OCI-LY1 (cell line): ENCODE measurements around the gene ELMO1.

ENCODE experiments used
- CTCF ChIP-seq: fragments of 200-600 bp; sonication (generic), shearing (Covaris generic); IDR thresholded peaks from 2 replicates; pipeline ENCODE4 v1.5.1; 2017; ENCODE audit warnings: mild to moderate bottlenecking, antibody characterized with exemption, low read length, moderate library complexity, mixed read lengths
- EZH2 ChIP-seq: fragments of 200-600 bp; sonication (generic), shearing (Covaris generic); IDR thresholded peaks from 2 replicates; pipeline ENCODE4 v1.8.0; 2017; ENCODE audit warnings: borderline replicate concordance, mixed run types, mild to moderate bottlenecking, antibody characterized with exemption, low read length, moderate library complexity, mixed read lengths

GRCh38 chr7:36863901-36864701 is 584.6 kb downstream of the ELMO1 start:
- TF ChIP-seq CTCF (no peak), EZH2 (no peak)
